Duodenal mucosa (tissue), 2 donors: ENCODE data around the gene SLC22A12.
A peak's percentile ranks its signal among the peaks of the same experiment; 100 is the strongest.

Experiments
- H3K27ac ChIP-seq: one replicate; pipeline ENCODE4 v1.7.0; 2013; ENCODE audit warnings: low read depth, low read length
- H3K27me3 ChIP-seq, 2 donors: one replicate each; pipeline ENCODE4 v1.7.0; 2013; ENCODE audit warnings: low read length in 2 of 2, control low read depth in 1 of 2; ENCODE audit not compliant: insufficient read depth in 2 of 2, control insufficient read depth in 1 of 2
- H3K36me3 ChIP-seq, 2 donors: one replicate each; pipeline ENCODE4 v1.7.0; 2013; ENCODE audit warnings: low read length in 2 of 2, control low read depth in 1 of 2; ENCODE audit not compliant: insufficient read depth in 2 of 2, control insufficient read depth in 1 of 2
- H3K4me1 ChIP-seq, 2 donors: one replicate each; pipeline ENCODE4 v1.7.0; 2013; ENCODE audit warnings: low read length in 2 of 2, control low read depth in 1 of 2; ENCODE audit not compliant: insufficient read depth in 2 of 2, control insufficient read depth in 1 of 2
- H3K4me3 ChIP-seq, 2 donors: one replicate each; pipeline ENCODE4 v1.7.0; 2013; ENCODE audit warnings: low read length in 2 of 2, low read depth in 1 of 2
- H3K9ac ChIP-seq, 2 donors: one replicate each; pipeline ENCODE4 v1.7.0; 2013; ENCODE audit warnings: low read length in 2 of 2, low read depth in 1 of 2
- H3K9me3 ChIP-seq, 2 donors: one replicate each; pipeline ENCODE4 v1.7.0; 2013; ENCODE audit warnings: low read length in 2 of 2, control low read depth in 1 of 2; ENCODE audit not compliant: control insufficient read depth in 1 of 2

Gene SLC22A12

DNA sequence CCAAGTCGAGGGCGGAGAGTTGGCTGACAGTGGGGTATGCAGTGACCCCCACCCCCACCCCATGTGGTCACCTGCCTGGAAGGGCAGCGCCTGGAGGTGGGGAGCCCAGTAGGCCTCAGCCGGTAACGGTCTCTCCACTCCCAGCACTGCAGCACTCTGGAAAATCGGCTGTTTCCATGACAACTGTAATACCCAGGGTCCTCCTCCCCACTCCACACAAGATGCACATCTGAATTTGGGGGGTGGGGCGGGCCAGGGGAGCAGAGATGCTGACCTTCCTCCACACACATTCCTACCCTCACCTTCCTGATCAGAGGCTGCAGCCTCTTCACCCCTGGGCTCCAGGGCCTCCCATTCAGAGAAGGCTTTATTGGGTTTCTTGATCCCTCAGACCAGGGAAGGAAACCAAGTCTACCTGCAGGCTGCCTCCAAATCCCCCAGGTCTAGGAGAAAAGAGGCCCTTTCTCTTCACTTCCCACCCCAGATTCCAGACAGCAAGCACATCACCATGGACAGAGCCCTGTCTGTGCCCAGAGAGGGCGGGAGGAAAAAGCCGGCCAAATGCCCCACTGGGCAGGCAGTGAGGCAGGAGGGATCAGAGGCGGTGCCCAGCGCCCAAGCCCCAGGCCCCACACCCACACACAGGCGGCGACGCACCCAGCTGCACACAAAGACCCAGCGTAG, 46.5 kb downstream of the SLC22A12 start:
- Histone ChIP-seq H3K4me3 (peak overlapping the region in 1 of 2 donors; percentile 10), H3K9ac (no peak overlapping the region), H3K27me3 (peaks cover 40% of the 10 kb centered on the region in 2 donors), H3K36me3 (no peaks in the 10 kb centered on the region), H3K27ac (no peak overlapping the region), H3K9me3 (no peaks in the 10 kb centered on the region), H3K4me1 (no peaks in the 10 kb centered on the region)

DNA sequence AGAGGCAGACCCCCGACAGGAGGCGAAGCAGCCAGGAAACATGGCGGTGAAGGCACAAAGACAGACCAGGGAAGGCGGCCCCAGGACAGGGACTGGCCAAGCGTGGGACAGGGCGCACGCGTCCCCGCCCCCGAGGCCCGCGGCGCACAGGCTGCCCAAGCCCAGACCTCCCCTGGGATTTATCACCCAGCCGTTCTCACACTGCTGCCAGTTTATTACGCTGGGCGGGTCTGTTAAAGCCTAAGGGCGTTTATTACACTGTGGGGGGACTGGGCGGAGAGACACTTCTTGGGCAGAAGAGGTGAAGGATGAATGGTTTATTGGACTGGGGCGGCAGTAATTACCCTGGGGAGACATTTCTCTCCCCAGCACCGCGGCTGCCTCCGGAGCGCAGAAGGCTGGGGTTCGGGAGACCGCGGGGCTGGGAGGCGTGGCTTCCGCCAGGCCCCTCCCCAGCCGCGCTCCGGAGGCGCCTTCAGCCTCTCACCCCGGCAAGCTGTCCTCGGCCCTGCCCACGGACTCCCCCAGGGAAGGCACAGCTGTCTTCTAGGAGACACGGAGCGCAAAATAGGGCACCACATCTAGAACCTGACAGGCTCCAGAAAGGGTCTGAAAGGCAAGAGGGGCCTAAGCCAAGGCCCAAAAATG, 47.1 kb downstream of the SLC22A12 start:
- Histone ChIP-seq H3K4me1 (no peaks in the 10 kb centered on the region), H3K27ac (no peak overlapping the region), H3K4me3 (peak overlapping the region in 1 of 2 donors; percentile 10), H3K9ac (no peak overlapping the region), H3K36me3 (no peaks in the 10 kb centered on the region), H3K27me3 (peaks cover 40% of the 10 kb centered on the region in 2 donors), H3K9me3 (no peaks in the 10 kb centered on the region)

DNA sequence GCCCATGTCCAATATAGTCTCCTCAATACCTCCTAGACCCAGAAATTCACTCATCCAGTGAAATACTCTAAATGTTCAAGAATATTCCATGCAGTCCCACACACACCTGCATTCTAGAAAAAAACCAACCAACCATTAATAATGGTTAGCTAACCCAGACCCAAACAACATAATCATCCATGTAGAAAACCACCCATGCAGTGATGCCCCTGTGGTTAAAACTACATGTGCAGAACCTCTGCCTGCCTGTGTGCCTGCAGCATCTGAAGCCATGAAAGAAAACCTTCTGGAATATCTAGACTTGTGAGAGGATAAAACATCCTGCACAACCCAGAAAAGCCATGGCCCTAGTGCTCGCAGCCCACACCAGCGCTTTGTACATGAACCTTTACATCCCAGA, 47.8 kb downstream of the SLC22A12 start:
- Histone ChIP-seq H3K9me3 (no peaks in the 10 kb centered on the region), H3K36me3 (no peaks in the 10 kb centered on the region), H3K4me1 (no peaks in the 10 kb centered on the region), H3K4me3 (no peak overlapping the region), H3K27ac (no peak overlapping the region), H3K27me3 (peaks cover 41% of the 10 kb centered on the region in 2 donors), H3K9ac (no peak overlapping the region)

DNA sequence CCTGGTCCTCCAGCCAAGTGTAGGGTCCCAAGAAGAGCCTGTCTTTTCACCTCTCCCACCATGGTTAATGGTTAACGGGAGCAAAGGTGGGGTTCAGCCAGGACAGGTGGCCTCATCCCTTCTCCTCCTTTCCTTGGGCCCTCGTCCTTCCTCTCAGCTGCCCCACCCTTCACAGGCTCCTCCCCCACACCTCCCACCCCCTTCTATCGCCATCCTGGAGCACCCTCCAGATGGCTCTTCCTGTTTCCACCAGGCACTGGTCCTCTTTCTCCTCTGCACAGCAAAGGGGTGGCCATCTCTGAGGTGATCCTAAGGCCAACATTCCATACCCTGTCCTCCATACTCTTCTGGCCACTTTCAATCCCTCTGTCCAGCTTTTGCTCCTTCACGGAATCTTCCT, 48.9 kb downstream of the SLC22A12 start:
- Histone ChIP-seq H3K36me3 (no peaks in the 10 kb centered on the region), H3K4me1 (no peaks in the 10 kb centered on the region), H3K27me3 (peaks cover 51 to 52% of the 10 kb centered on the region in 2 donors), H3K4me3 (no peak overlapping the region), H3K9me3 (no peaks in the 10 kb centered on the region), H3K27ac (no peak overlapping the region), H3K9ac (no peak overlapping the region)

DNA sequence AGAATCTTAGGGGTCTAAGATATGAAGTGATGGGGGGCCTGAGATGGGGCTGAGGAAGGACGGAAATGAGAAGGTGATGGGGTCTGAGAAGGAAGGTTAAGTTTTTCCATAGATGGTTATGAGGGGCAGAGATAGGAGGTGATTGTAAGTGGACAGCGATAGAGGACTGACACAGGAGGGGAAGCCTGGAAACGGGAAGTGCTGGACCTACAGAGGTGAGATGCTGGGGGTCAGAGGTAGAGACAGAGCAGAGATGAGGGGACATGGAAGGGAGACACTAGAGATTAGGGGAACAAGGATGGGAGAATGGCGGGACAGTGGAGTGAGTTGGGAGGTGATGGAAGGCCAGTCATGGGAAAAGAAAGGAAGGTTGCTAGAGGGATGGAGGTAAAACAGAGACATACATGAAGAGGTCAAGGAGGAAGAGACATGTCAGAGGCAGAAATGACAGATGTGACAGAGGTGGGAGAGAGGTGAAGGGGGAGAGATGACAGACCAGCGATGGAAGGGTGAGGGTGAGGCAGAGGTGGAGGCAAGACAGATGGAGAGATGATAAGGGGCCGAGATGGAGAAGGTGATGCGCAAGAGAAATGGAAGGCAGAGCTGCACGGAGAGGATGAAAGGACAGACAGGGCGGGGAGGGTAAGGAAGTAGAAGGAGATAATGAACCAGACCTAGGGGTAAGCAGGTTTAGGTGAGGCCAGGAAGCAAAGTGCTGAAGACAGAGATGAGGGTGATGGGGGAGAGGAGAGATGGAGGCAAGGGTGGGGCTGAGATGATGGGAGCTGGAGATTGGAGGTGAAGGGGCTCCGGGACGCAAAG, 50.8 kb downstream of the SLC22A12 start:
- H3K4me3 ChIP-seq, result no peak overlapping the region

DNA sequence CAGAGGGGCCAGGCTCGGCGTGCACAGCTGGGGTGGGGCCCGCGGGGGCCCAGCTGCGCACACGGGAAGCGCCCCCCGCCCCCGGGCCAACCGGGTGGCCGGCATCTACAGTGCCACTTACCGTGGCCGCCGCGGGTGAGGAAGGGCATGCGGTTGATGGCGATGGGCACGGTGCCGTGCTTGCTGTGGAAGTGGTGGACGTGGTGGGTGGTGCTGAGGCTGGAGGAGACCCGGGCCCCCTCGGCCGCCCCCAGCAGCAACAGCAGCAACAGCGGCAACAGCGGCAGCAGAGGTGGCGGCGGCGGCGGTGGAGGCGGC, 51.4 kb downstream of the SLC22A12 start:
- Histone ChIP-seq H3K4me3 (no peak overlapping the region), H3K9ac (no peak overlapping the region), H3K27me3 (peaks cover 58 to 68% of the 10 kb centered on the region in 2 donors), H3K36me3 (no peaks in the 10 kb centered on the region), H3K4me1 (no peaks in the 10 kb centered on the region), H3K9me3 (no peaks in the 10 kb centered on the region), H3K27ac (no peak overlapping the region)

More for the DNA sequence above, 50.8 kb downstream of the SLC22A12 start:
- Histone ChIP-seq H3K27me3 (peaks cover 58 to 70% of the 10 kb centered on the region in 2 donors), H3K9ac (no peak overlapping the region), H3K36me3 (no peaks in the 10 kb centered on the region), H3K4me1 (no peaks in the 10 kb centered on the region), H3K9me3 (no peaks in the 10 kb centered on the region), H3K27ac (no peak overlapping the region)

DNA sequence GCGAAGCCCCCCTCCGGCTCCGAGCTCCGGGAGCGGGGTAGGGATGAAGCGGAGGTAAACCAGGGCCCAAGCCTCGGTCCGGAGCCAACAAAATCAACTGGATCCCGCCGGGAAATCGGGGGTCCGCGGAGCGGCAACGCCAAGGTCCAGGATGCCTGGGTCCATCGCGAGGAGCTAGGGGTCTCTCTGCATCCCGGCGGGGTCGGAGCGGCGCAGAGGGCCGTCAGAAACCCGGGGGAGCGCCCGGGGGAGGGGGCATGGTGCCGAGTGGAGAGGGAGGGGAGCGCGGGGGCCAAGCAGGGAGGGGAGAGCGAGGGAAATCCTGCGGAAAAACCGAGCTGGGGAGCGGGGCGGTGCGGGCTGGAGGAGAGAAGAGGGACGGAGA, 51.8 kb downstream of the SLC22A12 start:
- Histone ChIP-seq H3K36me3 (no peaks in the 10 kb centered on the region), H3K4me1 (no peaks in the 10 kb centered on the region), H3K27ac (no peak overlapping the region), H3K9ac (no peak overlapping the region), H3K27me3 (peaks cover 58 to 68% of the 10 kb centered on the region in 2 donors), H3K4me3 (no peak overlapping the region), H3K9me3 (no peaks in the 10 kb centered on the region)

DNA sequence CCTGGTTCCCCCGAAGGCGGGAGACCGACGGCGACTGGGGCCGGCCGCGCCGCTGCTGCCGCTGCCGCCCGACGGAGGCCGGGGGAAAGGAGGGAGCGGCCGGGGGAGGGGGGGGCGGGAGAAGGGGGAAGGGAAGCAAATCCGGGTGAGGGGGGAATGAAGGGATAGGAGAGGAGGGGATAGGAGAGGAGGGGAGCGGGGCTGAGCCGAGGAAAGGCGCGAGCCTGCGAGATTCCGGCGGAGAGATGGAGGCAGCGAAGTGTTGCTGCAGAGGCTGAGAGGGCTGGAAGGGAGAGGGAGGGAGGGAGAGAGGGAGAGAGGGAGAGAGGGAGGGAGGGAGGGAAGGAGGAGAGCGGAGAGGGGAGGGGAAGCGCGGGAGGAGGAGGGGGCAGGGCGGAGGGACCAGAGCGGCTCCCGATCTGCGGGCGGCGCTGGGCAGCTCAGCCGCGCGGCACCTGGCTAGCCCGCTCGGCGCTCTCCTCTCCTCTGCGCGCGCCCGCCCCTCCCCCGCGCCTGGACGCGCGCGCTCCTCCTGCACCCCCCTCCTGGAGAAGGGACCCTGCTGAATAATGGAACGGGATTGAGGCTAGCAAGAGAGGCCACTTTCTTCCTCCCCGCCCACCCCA, 52.3 kb downstream of the SLC22A12 start:
- Histone ChIP-seq H3K9me3 (no peaks in the 10 kb centered on the region), H3K4me3 (no peak overlapping the region), H3K36me3 (no peaks in the 10 kb centered on the region), H3K9ac (no peak overlapping the region), H3K27ac (no peak overlapping the region), H3K27me3 (peaks cover 58 to 68% of the 10 kb centered on the region in 2 donors), H3K4me1 (no peaks in the 10 kb centered on the region)

DNA sequence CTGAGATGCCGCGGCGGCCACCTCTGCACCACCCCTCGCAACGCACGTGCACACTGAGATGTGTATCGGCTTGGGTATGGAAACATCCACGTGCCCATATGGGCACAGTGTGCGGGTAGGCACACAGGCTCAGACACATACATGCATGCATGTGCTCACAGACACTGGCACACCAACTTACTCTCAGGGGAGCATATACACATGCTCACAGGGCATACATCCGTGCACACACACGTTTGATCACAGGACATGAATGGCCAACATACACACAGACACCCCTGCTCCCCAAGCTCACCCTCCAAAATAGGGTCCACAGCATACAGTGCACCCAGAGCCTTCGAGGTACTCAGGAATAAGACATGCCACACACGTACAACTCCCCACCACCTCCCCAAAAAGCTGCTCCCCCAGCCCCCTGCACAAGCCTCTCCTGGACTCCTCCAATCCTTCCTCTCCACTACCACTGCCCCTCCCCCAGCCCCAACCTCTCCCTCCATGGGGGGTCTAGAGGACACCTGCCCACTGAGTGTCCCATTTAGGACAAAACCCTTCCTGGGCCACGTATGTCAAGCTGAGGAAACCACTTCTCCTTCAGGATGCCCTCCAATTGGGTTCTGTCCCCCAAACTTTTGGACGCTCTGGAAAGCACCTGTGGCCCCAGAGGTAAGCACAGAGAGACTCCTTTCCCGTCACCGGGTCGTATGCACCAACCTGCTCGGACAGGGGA, 53.1 kb downstream of the SLC22A12 start:
- peaks cover 54 to 64% of the 10 kb centered on the region in 2 donors for H3K27me3 ChIP-seq

More for the DNA sequence above, 53.1 kb downstream of the SLC22A12 start:
- no peaks in the 10 kb centered on the region for H3K36me3 ChIP-seq
- H3K9ac ChIP-seq, result no peak overlapping the region
- H3K4me3 ChIP-seq, result no peak overlapping the region
- no peaks in the 10 kb centered on the region for H3K9me3 ChIP-seq
- no peaks in the 10 kb centered on the region for H3K4me1 ChIP-seq
- H3K27ac ChIP-seq, result no peak overlapping the region
